Upper lobe of right lung (tissue), 1 donor: ENCODE data around the gene CFH. TPM values are rescaled to one million over a fixed set of nuclear protein-coding genes. Genes with fewer than 3 reads are reported as not detected.

ENCODE experiments used
- ATAC-seq: fragments of 200-7000 bp; cut with Tn5 transposase; one replicate; pipeline ENCODE4 v1.9.1; 2020; ENCODE audit warnings: mild to moderate bottlenecking, moderate library complexity
- DNase-seq: peaks from one replicate; pipeline ENCODE4 v3.0.0-alpha.2; 2020
- H3K27ac ChIP-seq: fragments of 200-600 bp; one replicate; pipeline ENCODE4 v1.8.0; 2022
- H3K27me3 ChIP-seq: fragments of 200-600 bp; one replicate; pipeline ENCODE4 v1.8.0; 2022; ENCODE audit warnings: mild to moderate bottlenecking
- H3K36me3 ChIP-seq: fragments of 200-600 bp; one replicate; pipeline ENCODE4 v1.8.0; 2022
- H3K4me1 ChIP-seq: fragments of 200-600 bp; one replicate; pipeline ENCODE4 v1.8.0; 2022
- H3K4me3 ChIP-seq: fragments of 200-600 bp; one replicate; pipeline ENCODE4 v1.8.0; 2022; ENCODE audit warnings: mild to moderate bottlenecking
- H3K9me3 ChIP-seq: fragments of 200-600 bp; one replicate; pipeline ENCODE4 v1.8.0; 2022
- intact Hi-C: fragments of 100-400 bp; cut with DNase I; formaldehyde crosslinking; loops from one replicate; pipeline ENCODE4 v1.11.0; 2022
- total RNA-seq: library from RNA; stranded (reverse); fragmentation: NEBNext Ultra II Directional; extraction: Animal tissue kit (Norgen Biotek cat#: 25700); gene quantifications from one replicate; pipeline ENCODE4 v1.2.1, GENCODE V29; 2021
- TF ChIP-seq, protein P1 (sequence below): fragments of 200-600 bp; IDR thresholded peaks from one replicate; pipeline ENCODE4 v1.8.0; 2022; ENCODE audit warnings: antibody characterized with exemption
- donor health status: DM: no; HTN: yes; CAD: no; lungs with severe emphysema.

The CFH gene
- total RNA-seq, 1 donor from 2014 or later: 78.5 TPM

DNA sequence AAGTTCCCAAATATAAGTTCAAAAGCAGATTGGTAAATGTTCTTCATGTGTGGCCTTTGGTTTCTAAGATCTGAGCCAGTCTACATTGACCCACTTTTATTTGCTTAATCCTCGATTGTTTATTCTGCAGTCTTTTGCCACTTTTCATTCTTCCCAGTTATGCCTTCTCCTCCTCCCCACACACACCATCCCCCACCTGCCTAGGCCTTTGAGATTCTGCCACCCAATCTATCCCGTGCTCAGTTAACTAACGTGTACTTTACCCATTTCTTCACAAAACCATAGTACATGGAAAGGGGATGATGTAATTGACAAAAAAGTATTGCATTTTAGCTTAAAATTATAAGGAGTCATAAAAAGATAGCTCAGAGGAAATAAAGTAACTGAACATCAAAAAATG lies 3.7 kb downstream of the CFH start:
- H3K27me3 ChIP-seq: no peaks in the 10 kb centered on the region
- intact Hi-C loops: no loop called here
- ATAC-seq (no peak), DNase-seq (no peak)
- H3K4me1 ChIP-seq: peaks cover 4% of the 10 kb centered on the region
- H3K9me3 ChIP-seq: no peaks in the 10 kb centered on the region
- H3K36me3 ChIP-seq: no peaks in the 10 kb centered on the region
- TF ChIP-seq, protein P1, sequence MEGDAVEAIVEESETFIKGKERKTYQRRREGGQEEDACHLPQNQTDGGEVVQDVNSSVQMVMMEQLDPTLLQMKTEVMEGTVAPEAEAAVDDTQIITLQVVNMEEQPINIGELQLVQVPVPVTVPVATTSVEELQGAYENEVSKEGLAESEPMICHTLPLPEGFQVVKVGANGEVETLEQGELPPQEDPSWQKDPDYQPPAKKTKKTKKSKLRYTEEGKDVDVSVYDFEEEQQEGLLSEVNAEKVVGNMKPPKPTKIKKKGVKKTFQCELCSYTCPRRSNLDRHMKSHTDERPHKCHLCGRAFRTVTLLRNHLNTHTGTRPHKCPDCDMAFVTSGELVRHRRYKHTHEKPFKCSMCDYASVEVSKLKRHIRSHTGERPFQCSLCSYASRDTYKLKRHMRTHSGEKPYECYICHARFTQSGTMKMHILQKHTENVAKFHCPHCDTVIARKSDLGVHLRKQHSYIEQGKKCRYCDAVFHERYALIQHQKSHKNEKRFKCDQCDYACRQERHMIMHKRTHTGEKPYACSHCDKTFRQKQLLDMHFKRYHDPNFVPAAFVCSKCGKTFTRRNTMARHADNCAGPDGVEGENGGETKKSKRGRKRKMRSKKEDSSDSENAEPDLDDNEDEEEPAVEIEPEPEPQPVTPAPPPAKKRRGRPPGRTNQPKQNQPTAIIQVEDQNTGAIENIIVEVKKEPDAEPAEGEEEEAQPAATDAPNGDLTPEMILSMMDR: no peak
- peak overlapping the region; percentile 21 for H3K4me3 ChIP-seq
- H3K27ac ChIP-seq: no peak overlapping the region

DNA sequence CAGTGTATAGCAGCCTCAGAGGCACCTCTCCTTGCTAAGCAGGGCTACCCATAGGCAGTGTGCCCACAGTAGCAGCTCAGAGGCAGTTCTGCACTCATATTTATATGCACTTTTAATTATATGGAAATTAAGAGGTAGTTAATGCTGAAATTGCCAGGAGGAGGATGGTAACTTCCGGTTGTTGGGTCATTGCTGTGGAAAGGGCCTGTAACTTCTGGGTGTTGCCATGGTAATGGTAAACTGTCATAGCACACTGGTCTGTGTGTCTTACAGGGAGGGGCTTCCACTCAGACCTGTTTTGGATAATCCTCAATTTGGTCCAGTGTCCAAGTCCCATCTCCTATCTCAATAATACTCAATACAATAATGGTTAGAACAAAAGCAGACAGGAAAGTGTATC lies 7.6 kb downstream of the CFH start:
- ATAC-seq (no peak), DNase-seq (no peak)
- Histone ChIP-seq H3K4me3 (no peak overlapping the region), H3K36me3 (no peaks in the 10 kb centered on the region), H3K27me3 (no peaks in the 10 kb centered on the region), H3K9me3 (no peaks in the 10 kb centered on the region), H3K27ac (no peak overlapping the region), H3K4me1 (peaks cover 11% of the 10 kb centered on the region)
- TF ChIP-seq, protein P1: no peak
- intact Hi-C loops: no loop called here

DNA sequence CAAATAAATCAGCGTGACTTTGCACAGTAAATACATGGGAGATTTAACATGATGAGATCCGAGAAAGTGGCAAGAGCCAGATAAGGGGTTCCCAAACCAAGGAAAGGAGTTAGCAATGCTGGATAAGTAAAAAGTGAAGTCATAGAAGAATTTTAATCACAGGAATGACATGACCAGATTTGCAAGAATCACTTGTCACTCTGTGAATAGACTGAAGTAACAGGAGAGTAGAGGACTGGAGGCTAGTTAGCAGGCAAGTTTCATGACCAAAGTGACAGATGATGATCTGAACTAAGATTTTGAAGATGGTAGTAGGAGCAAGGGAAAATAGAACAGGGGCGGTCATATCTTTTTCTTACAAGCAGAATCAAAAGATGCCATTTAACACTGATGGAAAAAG lies 8.4 kb downstream of the CFH start:
- peak overlapping the region; percentile 25 for H3K4me3 ChIP-seq
- intact Hi-C loops: no loop called here

DNA sequence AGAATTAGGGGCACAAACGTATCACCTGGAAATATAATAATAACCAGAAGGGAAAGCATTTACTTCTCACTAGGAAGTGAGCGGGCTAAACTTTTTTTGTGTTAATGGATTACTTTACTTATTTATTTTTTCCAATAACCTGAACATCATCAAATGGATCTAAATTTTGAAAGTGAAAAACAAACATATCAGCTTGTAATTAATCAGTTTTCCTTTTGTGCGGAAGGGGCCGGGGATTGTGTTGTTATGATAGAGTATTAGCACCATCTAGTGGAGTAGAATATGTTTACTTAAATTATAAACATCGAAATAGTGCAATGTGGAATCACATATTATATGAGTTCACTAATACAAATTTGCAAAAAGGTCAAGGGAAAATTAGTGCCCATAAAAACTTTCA lies 9.0 kb downstream of the CFH start:
- H3K27ac ChIP-seq: no peak overlapping the region
- DNase-seq (no peak), ATAC-seq (peak; percentile 75)
- peaks cover 11% of the 10 kb centered on the region for H3K4me1 ChIP-seq
- no peaks in the 10 kb centered on the region for H3K27me3 ChIP-seq
- intact Hi-C loops: no loop called here
- no peaks in the 10 kb centered on the region for H3K9me3 ChIP-seq
- no peaks in the 10 kb centered on the region for H3K36me3 ChIP-seq
- H3K4me3 ChIP-seq: peak overlapping the region; percentile 25
- TF ChIP-seq, protein P1: peak; percentile 60

More for the DNA sequence above, 8.4 kb downstream of the CFH start:
- TF ChIP-seq, protein P1: no peak
- Histone ChIP-seq H3K36me3 (no peaks in the 10 kb centered on the region), H3K4me1 (peaks cover 11% of the 10 kb centered on the region), H3K27ac (no peak overlapping the region), H3K9me3 (no peaks in the 10 kb centered on the region), H3K27me3 (no peaks in the 10 kb centered on the region)
- no peak for DNase-seq
- ATAC-seq: no peak

DNA sequence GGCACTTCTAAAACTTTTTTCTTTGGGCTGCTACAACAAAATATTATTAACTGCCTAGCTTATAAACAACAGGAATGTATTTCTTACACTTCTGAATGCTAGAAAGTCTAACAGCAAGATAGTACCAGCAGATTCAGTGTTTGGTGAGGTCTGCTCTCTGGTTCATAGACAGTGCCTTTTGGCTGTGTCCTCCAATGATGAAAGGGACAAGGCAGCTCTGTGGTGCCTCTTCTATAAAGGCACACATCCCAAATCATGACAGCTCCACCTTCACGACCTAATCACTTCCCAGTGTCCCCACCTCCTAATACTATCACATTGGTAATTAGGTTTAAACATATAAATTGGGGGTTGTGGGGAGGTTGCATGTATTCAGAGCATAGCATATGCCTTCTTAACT lies 9.5 kb downstream of the CFH start:
- Histone ChIP-seq H3K4me3 (no peak overlapping the region), H3K4me1 (peaks cover 11% of the 10 kb centered on the region), H3K36me3 (no peaks in the 10 kb centered on the region), H3K9me3 (no peaks in the 10 kb centered on the region), H3K27me3 (no peaks in the 10 kb centered on the region), H3K27ac (no peak overlapping the region)
- ATAC-seq (no peak), DNase-seq (no peak)
- intact Hi-C loops: no loop called here
- TF ChIP-seq, protein P1: no peak

DNA sequence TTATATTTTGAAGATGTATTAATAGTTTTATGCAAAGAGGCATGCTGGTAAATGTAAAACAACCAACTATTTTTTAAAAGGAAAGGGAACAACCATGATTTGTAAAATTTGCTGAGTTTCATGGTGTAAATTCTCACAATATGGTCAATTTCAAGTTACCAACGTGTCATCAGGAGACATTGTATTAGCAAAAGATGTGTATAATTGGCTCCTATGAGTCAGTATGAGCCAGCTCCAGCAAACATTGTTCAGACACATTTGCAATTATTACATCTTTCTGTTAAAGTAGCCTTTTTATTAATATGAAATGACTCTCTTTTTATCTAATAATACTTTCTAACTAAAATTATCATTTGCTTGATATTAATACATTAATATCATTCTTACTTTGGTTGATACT lies 15.3 kb downstream of the CFH start:
- intact Hi-C loops: no loop called here
- no peak for ATAC-seq
- TF ChIP-seq, protein P1: no peak
- Histone ChIP-seq H3K27me3 (no peaks in the 10 kb centered on the region), H3K36me3 (no peaks in the 10 kb centered on the region), H3K4me3 (no peak overlapping the region), H3K27ac (no peak overlapping the region), H3K9me3 (no peaks in the 10 kb centered on the region), H3K4me1 (no peaks in the 10 kb centered on the region)
- DNase-seq: no peak
